GM19099 (cell line): ENCODE measurements around the gene CGA.

ENCODE experiments used
- POLR2A ChIP-seq: IDR thresholded peaks from 3 replicates; pipeline ENCODE4 v1.6.1; 2011; ENCODE audit warnings: low read depth; ENCODE audit not compliant: insufficient read length; ENCODE audit errors: extremely low read depth

Gene CGA

DNA sequence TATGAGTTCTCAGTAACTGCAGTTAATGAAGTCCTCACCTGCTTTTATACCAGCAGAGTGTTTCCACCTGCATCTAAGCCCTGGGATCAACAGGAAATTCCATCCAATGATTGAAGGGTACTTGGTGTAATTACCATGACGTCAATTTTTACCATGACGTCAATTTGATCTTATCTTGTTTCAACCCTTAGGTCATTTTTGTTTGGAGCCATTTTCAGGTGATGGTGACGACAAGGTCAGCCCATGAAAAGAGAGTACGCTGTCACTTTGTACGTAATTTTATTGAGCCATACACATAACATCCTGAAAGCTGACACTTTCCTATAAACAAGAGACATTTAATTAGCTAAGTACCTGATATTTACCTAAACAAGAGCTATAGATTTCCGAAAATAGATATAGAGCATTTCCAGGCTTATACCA, at the start of gene CGA:
TSS of gene CGA (minus strand) at position 20 of the 423 bp plus-strand sequence. CDS start 6,906 bp downstream, outside the sequence.
- TF ChIP-seq POLR2A: no peak

DNA sequence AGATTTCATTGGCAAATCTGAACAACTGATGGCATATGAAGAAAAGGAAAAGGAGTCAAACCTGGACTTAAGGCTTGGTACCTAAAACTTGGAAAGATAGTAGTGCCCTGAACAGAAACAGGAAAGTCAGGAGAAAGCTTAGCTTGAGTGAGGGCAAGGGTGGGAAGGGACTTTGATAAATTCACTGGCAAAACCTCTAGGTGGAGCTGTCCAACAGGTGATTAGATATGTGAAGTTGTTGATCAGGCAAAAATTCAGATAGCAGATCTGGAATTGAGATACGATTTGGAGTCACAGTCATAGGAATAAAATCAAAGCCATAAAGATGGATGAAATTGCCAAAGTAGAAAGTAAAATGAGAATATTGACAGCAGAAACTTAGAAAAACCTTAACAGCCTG, 44.3 kb upstream of the CGA start:
- TF ChIP-seq POLR2A: no peak

DNA sequence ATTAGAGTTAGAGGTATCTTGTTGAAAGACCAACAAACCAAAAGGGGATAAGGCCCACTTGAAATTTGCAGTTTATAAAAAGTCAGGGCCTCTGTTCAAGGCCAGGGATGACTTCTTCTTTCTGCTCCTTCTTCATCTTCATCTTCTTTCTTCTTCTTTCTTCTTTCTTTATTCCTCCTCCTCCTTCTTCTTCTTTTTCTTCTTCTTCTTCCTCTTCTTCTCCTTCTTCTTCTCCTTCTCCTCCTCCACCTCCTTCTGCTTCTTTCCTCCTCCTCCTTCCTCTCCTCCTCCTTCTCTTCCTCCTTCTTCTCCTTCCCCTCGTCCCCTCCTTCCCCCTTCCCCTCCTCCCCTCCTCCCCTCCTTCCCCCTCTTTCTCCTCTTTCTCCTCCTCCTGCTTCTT, 42.1 kb upstream of the CGA start:
- TF ChIP-seq POLR2A: no peak

DNA sequence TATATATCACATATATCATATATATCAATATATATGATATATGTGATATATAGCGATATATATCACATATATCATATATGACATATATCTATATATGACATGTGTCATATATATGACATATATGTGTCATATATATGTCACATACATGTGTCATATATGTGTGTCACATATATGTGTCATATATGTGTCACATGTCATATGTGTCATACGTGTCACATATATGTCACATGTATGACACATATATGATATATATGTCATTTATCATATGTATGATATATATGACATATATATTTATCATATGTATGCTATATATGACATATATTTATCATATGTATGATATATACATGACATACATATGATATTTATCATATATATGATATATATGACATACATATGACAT, 32.8 kb upstream of the CGA start:
- TF ChIP-seq POLR2A: no peak

DNA sequence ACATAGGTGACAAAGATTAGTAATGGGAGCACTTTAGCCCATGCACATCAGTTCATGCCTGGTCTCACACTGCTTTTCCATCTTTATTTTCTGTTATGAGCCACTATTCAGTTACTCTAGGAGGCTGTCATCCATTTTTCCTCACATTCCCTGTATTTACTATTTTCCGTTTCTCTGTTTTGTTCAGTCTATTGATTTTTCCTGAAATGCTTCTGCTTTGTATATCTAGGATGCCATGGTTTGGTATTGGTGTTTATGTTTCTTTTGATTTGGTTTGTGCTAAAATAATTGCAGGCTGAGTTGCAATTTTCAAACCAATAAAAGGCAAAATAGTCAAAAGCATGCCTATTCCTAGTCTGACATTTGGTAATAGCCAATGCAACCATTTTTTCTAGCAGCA, 31.6 kb upstream of the CGA start:
- no peak for TF ChIP-seq POLR2A

DNA sequence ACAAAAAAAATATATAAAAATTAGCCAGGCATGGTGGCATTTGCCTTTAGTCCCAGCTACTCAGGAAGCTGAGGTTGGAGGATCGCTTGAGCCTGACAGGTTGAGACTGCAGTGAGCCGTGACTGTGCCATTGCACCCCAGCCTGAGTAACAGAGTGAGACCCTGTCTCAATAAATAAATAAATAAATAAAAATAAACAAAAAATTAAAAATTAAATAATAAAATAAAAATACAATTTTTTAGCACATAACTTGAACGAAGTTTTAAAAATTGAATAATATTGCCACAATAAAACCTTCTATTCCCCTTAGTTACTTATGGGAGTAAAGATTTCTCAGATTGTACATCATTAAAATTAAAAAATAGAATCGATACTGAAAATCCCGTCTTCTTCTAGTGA, 29.2 kb upstream of the CGA start:
- TF ChIP-seq POLR2A: no peak

DNA sequence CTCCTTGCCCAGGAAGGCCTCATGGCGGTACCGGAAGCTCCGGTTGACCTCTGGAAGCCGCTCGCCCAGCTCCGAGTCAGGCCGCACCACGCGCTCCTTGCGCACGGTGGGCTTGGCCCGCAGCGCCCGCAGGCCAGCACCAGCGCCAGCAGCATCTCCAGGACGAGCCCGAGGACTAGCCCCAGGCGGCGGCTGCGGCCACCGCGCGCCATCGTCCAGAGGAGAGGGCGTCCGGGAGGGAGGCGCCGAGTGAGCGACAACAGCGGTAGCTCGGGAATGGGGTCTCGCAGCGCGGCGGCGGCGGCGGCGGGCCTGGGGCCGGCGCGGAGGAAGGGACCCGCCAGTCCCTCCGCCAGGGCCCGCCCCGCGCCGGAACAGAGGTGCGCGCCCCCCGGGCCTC, 27.6 kb upstream of the CGA start:
- no peak for TF ChIP-seq POLR2A

DNA sequence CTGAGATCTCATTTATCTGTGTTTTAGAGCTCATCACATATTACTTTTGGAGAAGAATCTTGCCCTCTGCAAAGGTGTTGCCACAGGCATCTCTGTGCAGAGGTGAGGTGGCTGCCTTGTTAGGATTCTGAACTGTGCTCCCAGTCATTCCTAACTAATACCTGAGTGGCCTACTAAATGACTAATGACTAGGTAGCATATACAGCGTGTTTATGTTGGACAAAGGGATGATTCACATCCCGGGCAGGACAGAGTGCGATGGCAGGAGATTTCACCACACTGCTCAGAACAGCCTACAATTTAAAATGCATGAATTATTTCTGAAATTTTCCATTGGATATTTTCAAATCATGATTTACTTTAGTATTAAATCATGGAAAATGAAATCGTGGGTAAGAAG, 23.1 kb upstream of the CGA start:
- no peak for TF ChIP-seq POLR2A

DNA sequence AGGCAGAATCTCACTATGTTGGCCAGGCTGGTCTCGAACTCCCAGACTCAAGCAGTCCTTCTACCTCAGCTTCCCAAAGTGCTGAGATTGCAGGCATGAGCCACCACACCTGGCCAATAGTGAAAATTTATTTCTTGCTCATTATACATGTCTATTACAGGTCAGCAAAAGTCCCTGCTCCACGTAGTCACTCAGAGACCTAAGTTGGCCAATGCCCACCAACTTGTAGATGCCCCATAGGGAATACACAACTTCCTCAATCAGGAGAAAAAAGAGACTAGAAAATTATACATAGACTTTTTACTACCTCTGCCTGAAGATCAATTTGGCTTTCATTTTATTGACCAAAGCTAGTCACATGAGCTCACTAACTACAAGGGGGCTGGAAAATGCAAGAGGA, 22.0 kb upstream of the CGA start:
- TF ChIP-seq POLR2A: no peak

DNA sequence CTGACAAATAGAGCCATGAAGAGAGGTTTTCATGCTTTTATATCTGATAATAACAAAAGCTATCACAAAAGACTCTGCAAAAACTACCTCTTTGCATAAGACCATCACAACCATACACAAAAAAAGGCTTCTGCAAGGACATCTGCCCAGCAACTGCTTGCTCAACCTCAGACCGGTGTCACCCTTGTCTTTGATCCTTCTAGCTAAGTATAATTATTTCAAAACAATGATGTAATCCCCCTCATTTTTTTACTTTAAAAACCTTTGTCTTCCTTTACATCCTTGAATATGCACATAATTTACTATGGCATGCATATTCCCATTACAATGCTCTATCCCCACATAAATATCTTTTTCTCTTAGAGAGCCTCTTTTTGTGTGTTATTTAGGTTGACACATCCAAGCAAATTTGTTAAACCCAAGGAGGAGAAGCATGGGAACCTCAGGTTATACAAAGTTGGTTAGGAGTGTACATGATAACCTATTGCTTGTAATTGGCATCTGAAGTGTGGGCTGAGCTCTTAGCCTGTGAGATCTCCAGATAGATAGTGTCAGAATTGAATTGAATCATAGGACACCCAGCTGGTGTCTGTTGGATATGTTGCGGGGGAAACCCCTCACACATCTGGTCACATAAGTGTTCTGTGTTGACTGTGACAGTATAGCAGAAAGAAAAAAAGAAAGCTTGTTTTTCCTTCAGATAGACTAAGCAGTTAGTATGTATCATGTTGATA, 20.7 kb upstream of the CGA start:
- TF ChIP-seq POLR2A: no peak

DNA sequence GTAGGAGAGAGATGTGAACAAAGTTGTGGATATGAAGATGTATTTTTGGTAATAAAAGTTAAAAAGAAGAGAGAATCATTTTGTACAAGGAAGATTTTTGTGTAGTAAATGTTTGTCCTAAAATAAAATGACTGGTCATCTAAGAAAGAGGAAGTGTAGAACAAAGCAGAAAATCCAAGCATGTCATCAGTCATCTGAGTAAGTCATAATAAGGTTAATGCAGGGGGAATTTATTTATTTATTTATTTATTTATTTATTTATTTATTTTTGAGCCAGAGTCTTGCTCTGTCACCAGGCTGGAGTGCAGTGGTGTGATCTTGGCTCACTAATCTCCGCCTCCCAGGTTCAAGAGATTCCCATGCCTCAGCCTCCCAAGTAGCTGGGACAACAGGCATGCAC, 15.7 kb upstream of the CGA start:
- TF ChIP-seq POLR2A: no peak

DNA sequence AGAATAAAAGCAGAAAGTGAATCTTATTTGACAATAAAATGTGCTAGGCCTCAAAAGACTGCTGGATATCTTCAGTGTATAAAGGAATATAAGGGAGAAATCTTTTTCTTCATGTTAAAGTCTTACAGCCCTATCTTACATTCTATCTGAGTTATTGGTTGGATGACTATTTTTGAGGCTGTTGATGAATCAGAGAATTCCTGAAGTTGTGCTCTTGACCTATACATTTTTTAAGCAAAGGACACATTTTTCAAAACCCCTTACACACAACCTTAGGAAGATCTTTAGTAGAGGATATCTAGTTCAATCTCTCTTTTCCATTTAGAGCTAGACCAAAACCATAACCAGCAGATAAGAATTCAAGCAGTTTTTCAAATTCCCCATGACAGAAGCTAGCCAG, 10.9 kb upstream of the CGA start:
- no peak for TF ChIP-seq POLR2A

DNA sequence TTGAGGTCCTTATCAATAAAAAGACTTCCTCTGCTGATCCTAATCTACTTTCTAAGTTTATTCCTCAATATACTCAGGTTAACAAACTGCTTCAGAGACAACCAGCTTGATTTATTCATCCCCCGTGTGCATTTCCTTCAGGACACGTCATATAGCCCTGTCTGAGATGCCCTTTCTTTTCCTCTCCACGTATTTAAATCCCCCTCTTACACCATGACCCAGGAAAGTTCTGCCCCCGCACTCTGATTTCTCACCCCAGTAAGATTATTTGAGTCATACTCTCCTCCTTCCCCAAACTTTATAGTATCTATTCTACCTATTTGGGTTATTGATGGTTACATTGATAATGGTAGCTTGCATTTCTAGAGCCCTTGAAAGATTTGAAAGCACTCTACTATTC, 9.8 kb upstream of the CGA start:
- TF ChIP-seq POLR2A: no peak

DNA sequence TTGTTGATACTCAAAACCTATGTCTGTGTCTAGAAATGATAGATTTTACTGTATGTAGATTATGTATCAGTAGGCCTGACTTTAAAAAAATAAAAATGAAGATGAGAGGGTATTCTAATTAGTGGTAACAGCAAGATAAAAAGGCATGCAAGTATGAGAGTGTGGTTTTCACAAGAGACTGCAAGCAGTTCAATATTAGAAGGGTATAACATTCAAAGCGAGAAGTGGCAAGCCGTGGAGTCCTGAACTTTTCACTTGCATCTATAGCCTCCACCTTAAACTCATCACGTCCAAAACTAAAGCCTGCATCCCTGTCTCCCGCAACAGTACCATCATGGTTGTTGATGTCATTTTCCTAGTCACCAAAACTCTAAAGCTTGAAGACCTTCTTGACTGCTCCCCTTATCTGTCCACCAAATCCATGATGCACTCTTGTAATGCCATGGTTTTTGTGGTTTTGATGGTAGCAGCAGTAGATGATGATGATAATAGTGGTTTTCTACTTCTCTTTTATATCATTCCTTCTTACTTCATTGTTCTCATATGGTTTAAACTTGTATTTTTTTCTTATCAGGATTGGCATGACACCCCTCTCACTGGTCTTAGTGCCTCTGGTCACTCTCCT, 9.2 kb upstream of the CGA start:
- no peak for TF ChIP-seq POLR2A

DNA sequence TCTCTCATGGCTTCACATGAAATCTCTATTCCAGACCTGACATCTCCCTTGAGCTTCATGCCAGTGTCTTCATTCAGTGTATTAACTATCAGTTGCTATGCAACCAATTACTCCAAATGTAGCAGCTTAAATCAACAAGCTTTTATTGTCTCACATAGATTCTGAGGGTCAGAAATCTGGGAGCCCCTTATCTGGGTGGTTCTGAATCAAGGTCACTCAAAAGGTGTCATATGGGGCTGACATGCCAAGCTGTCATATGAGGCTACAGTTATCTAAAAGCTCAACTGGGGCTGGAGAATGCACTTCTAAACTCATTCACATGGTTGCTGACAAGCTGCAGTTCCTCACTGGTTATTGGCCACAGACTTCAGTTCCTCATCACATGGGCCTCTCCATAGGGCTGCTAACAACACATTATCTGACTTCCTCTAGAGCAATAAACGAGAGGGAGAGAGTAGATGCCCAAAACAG, 7.3 kb upstream of the CGA start:
- TF ChIP-seq POLR2A: no peak

DNA sequence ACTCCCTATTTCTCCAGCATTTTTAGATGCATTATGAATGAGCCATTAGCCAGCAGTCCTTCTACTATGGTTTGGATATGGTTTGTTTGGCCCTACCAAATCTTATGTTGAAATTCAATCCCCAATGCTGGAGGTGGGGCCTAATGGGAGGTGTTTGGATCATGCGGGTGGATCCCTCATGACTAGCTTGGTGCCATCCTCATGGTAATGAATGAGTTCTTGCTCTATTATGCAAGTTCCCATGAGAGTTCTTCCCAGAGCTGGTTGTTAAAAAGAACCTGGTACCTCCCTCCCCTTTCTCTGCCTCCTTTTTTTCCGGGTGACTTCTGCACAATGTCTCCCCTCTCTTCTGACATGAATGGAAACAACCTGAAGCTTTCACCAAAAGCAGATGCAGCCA, 6.2 kb upstream of the CGA start:
- no peak for TF ChIP-seq POLR2A

DNA sequence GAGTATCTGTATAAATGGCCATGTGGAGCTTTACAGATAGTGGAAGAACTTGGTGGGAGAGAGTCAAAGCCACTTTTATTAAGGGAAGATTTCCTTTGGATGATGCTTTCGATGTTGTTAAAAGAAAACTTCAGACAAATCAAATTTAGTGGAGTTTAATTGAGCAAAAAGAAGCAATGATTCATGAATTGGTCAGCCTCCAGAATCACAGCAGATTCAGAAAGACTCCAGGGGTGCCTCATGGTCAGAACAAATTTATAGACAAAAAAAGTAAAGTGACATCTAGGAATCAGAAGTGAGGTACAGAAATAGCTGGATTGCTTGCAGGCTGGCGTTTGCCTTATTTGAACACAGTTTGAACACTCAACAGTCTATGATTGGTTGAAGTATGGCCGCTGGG, 5.3 kb upstream of the CGA start:
- TF ChIP-seq POLR2A: no peak

DNA sequence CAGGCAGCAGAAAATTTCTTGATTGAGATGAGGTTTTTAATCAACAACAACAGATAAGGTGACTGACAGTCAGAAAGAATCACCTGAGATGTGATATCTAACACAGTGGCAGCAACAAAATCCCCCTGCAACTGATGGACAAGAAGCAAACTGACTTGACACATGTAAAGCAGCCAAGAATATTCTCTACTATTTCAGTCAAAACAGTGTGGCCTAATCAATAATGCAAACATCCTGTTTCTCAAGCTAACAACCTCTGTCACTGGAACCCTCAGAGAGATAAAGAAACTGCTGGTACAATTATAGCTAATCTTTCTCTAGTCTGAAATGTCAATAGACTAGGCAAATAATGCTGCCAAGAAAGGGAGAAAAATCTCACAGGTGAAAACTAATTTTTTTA, 4.6 kb upstream of the CGA start:
- no peak for TF ChIP-seq POLR2A

DNA sequence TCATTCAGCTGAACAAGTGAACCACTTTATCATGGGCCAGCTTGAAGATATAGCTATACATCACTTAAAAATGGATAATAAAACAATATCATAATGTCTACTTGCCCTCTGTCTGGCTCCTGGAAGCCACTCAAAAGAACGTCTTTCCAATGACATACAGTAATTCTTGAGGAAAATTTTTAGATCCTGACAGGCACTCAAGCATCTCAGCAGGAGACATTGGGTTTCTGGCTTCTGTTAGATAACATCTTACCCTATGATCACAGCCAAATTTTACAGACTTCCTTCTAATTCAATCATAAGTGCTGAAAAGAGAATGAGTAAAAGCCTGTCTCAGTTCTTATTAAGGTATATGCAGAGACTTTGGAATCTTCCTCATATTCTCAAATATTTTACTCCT, 330 bp downstream of the CGA start:
- no peak for TF ChIP-seq POLR2A
